HG02970 (cell line): ENCODE data around the gene TRAPPC3.
"Not testable (repeated sequence)": the region's sequence is repeated elsewhere in the genome, so short reads cannot be mapped to it uniquely, and the experiment has no call there.

Experiments
- ATAC-seq: cut with Tn5 transposase; IDR thresholded peaks from one replicate; pipeline ENCODE4 v1.9.1; 2021; ENCODE audit warnings: mild to moderate bottlenecking, moderate library complexity, moderate number of reproducible peaks; ENCODE audit not compliant: unreplicated experiment, low FRiP score

The TRAPPC3 gene

DNA sequence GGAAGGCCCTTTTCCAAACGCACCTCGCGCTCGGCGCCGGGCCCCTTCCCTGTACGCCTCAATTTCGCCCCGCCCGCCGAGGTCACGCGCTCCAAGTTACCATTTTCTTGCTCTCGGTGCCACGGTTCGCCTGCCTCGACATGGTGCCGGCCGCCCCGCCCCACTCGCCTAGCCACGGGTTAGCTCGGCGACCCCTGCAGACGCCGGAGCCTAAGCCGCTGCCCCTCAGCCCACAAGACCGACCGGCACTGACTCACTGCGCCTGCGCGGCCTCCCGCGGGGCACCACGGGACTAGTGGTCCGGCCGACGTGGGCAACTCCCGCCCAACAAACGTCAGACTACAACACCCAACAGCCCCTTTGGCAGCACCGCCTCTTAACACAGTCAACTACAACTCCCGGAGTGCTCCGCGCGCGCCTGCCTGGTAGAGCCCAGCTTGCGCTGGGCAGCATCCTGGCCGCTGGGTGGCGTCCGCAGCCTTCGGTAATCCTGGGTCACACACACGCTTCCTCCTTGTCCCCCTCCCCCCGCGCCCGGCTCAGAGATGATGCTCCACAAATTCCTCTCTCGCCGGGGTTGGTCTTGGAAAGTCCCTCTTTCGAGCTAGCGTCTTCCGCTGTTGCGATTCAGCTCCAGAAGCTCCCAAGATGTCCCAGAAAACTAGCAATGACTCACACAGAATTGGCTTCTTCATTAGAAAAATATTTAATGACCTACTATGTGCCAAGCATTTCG lies at the start of gene TRAPPC3:
TRAPPC3 (minus strand) TSS at position 250 of the 736 bp plus-strand sequence; CDS start at position 142, 108 bp downstream.
- ATAC-seq = peak; percentile 93

DNA sequence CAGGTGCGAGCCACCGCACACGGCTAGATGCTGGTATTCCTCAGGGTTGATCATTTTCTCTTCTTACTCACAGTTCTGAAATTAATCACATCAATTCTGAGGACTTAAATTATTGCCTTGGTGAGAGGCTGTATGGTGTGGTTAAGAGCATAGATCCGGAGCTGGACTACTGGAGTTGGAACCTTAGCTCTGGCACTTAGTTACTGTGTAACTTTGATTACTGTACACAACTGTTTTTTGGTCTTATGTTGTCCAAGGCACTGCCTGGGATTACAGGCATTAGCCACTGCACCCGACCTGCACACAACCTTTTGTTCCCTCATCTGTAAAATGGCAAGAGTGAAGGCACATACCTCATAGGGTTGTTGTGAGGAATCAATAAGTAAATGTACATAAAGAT lies 49.4 kb upstream of the TRAPPC3 start:
- no peak for ATAC-seq

GRCh38 chr1:36196805-36197204 lies 47.5 kb upstream of the TRAPPC3 start:
- ATAC-seq = not testable (repeated sequence)

- no peak for ATAC-seq
These were observed 38.7 kb upstream of the TRAPPC3 start for GRCh38 chr1:36187800-36188593.

DNA sequence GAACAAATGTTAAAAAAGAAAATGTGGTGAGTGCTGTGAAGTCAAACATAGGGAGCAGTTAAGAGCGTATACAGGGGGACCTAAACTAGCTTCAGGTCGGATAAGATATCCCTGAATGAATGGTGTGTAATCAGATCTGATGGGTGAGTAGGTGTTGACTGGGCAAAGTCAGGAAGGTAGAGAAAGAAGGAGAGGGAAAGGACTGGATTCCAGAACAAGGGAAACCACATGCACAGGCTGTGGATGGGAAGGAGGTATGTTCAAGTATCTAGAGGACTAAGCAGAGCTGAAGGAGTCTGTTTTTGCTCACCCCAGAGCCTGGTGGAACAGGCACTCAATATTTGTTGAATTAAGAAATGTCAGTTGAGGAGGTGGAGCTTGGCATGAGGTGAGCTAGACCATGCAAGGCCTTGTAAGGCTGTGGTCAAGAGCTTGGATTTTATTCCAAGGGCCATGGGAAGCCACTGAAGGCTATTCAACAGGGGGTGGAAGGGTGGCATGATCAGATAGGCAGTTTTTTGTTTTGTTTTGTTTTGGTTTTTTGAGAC lies 34.1 kb upstream of the TRAPPC3 start:
- ATAC-seq = no peak

DNA sequence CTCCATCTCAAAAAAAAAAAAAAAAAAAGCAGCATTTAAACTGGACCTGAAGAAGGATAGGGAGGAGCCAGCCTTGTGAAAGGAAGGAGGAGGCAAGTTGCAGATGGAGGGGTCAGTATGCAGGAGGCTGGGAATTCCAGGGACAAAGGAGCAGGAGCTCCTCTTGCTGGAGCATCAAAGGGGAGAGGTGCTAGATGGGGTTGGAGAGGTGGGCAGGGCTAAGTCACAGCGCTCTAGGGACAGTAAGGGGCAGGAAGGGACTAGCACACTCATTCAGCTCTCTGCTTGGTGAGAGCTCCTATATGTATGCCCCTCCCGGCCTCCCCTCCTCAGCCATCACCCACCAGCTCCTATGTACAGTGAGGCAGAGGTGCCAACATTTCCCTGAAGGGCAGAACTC lies 33.4 kb upstream of the TRAPPC3 start:
- no peak for ATAC-seq

DNA sequence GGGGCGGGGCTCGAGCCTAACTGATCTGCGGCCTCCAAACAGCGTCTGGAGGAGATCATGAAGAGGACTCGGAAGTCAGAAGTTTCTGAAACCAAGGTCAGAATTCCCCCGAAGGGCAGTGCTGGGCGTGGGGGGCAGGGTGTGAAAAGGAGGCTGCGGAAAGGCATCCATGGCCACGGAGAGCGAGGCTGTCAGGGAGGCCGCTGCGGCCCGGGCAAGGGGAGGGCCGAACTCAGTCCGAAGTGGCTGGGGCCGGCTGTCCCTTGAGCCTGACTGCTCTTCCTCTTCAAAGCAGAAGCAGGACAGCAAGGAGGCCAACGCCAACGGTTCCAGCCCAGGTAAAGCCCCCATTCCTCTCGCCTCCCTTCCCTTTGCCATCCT lies 29.9 kb upstream of the TRAPPC3 start:
- ATAC-seq = no peak

- no peak for ATAC-seq
These were observed 29.4 kb upstream of the TRAPPC3 start for GRCh38 chr1:36178471-36179219.

GRCh38 chr1:36177589-36178431 lies 28.5 kb upstream of the TRAPPC3 start:
- ATAC-seq = no peak

- no peak for ATAC-seq
These were observed 27.0 kb upstream of the TRAPPC3 start for GRCh38 chr1:36176106-36176949.

GRCh38 chr1:36175137-36176095 lies 26.1 kb upstream of the TRAPPC3 start:
- ATAC-seq = no peak

GRCh38 chr1:36174713-36175112 lies 25.4 kb upstream of the TRAPPC3 start:
- ATAC-seq = no peak

GRCh38 chr1:36172983-36173382 lies 23.7 kb upstream of the TRAPPC3 start:
- no peak for ATAC-seq

- no peak for ATAC-seq
These were observed 22.9 kb upstream of the TRAPPC3 start for GRCh38 chr1:36172017-36172747.

DNA sequence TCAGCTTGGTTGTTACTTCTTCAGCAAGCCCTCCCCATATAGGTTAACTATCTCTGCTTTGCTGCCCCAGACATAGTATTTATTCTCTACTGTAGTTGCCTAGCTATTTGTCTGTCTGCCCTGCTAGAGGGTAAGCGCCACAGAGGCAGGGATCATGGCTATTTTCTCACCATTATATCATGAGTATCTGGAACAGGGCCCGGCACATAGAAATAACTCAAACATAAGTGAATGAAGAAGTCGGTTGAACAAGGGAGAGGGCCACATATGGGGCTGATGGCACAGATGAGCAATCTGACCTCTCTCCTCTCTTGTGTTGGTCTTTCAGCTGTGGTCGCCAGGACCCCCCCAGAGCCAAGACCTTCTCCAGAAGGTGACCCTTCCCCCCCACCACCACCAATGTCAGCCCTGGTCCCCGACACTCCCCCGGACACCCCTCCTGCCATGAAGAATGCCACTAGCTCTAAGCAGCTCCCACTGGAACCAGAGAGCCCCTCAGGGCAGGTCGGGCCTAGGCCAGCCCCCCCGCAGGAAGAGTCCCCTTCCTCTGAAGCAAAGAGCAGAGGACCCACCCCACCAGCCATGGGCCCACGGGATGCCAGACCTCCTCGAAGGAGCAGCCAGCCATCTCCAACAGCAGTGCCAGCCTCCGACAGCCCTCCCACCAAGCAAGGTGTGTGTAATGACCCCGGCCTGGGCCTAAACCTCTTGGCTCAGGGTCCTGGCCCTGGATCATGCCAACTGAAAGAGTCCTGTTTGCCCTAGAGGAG lies 21.5 kb upstream of the TRAPPC3 start:
- ATAC-seq = no peak

- no peak for ATAC-seq
These were observed 19.2 kb upstream of the TRAPPC3 start for GRCh38 chr1:36168514-36168913.
